Stomach (tissue), 4 donors: ENCODE measurements around the gene SGCE.

Experiments
- CTCF ChIP-seq, 7 experiments: fragments of 450-650 bp in 4 of 7; fragments of 200-600 bp in 3 of 7; sonication (generic) in 3 of 7; IDR thresholded peaks; one replicate each; pipeline ENCODE4 v1.5.1; 2016 to 2019; ENCODE audit warnings: antibody characterized with exemption in 7 of 7, control low read depth in 2 of 7, mild to moderate bottlenecking in 1 of 7
- EP300 ChIP-seq: sonication (generic); formaldehyde crosslinking; IDR thresholded peaks from one replicate; pipeline ENCODE4 v1.6.1; 2017; ENCODE audit warnings: antibody characterized with exemption
- POLR2A ChIP-seq, 4 donors: fragments of 450-650 bp; IDR thresholded peaks; one replicate each; pipeline ENCODE4 v1.6.1; 2016; ENCODE audit warnings: antibody characterized with exemption in 4 of 4, control low read depth in 2 of 4, mild to moderate bottlenecking in 1 of 4, moderate library complexity in 1 of 4
- POLR2AphosphoS5 ChIP-seq, 3 donors: sonication (generic); formaldehyde crosslinking; IDR thresholded peaks; one replicate each; pipeline ENCODE4 v1.6.1; 2016; ENCODE audit warnings: antibody characterized with exemption in 3 of 3

- TF ChIP-seq CTCF (IDR thresholded peaks at IDR 0.05) (no peak), EP300 (no peak), POLR2AphosphoS5 (IDR thresholded peaks at IDR 0.05) (no peak), POLR2A (IDR thresholded peaks at IDR 0.05) (no peak)
These were observed 34.8 kb downstream of the SGCE start for GRCh38 chr7:94621120-94621519.
